ENCODE measurements around the gene ING3. TPM values are rescaled to one million over a fixed set of nuclear protein-coding genes. Genes with fewer than 3 reads are reported as not detected.
A peak's percentile ranks its signal among the peaks of the same experiment; 100 is the strongest.

ING3 gene
- total and polyA plus RNA-seq, 9 of the 15 experiments (the other 6 are each of a cell fraction or from before 2014, with no cell fraction given): 22.8 to 233 (median 50.4) TPM

DNA sequence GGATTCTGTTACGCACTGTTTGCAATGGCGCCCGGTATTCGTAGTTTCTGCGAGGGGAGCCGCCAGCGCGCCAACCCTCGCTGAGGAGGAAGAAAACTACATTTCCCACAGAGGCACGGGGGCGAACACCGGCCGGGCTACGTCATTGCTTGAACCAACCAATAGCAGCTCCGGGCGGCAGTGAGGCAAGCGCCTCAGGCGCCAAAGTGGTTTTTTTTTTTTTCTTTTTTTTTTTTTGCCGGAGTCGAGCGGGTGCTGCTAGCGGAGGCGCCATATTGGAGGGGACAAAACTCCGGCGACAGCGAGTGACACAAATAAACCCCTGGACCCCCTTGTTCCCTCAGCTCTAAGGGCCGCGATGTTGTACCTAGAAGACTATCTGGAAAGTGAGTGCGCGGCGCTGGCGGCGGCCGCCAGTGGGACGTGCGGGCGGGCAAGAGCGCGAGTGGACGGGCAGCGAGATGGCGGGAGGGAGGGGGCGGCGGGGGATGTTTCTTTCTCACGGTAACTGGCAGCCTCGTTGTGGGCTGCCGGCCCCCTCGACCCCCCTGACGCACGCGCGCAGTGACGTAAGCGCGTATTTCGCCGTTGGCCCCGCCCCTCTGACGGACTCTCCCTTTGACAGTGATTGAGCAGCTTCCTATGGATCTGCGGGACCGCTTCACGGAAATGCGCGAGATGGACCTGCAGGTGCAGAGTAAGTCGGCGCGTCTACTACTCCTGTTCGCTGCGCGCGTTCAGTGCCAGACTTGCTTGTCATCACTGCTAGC lies at the start of gene ING3 (continued):
- TF ChIP-seq, protein P1, sequence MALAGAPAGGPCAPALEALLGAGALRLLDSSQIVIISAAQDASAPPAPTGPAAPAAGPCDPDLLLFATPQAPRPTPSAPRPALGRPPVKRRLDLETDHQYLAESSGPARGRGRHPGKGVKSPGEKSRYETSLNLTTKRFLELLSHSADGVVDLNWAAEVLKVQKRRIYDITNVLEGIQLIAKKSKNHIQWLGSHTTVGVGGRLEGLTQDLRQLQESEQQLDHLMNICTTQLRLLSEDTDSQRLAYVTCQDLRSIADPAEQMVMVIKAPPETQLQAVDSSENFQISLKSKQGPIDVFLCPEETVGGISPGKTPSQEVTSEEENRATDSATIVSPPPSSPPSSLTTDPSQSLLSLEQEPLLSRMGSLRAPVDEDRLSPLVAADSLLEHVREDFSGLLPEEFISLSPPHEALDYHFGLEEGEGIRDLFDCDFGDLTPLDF (CRISPR knock-in tag; IDR thresholded peaks at IDR 0.05): peak; percentile 96
- TF ChIP-seq, protein P2, sequence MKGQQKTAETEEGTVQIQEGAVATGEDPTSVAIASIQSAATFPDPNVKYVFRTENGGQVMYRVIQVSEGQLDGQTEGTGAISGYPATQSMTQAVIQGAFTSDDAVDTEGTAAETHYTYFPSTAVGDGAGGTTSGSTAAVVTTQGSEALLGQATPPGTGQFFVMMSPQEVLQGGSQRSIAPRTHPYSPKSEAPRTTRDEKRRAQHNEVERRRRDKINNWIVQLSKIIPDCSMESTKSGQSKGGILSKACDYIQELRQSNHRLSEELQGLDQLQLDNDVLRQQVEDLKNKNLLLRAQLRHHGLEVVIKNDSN (CRISPR knock-in tag; IDR thresholded peaks at IDR 0.05): peak; percentile 66
- no peak for TF ChIP-seq ZNF174 (CRISPR knock-in tag; IDR thresholded peaks at IDR 0.05)
- no peak for TF ChIP-seq ZC3H4 (CRISPR knock-in tag; IDR thresholded peaks at IDR 0.05; ENCODE audit: borderline replicate concordance)
- TF ChIP-seq, protein P3, sequence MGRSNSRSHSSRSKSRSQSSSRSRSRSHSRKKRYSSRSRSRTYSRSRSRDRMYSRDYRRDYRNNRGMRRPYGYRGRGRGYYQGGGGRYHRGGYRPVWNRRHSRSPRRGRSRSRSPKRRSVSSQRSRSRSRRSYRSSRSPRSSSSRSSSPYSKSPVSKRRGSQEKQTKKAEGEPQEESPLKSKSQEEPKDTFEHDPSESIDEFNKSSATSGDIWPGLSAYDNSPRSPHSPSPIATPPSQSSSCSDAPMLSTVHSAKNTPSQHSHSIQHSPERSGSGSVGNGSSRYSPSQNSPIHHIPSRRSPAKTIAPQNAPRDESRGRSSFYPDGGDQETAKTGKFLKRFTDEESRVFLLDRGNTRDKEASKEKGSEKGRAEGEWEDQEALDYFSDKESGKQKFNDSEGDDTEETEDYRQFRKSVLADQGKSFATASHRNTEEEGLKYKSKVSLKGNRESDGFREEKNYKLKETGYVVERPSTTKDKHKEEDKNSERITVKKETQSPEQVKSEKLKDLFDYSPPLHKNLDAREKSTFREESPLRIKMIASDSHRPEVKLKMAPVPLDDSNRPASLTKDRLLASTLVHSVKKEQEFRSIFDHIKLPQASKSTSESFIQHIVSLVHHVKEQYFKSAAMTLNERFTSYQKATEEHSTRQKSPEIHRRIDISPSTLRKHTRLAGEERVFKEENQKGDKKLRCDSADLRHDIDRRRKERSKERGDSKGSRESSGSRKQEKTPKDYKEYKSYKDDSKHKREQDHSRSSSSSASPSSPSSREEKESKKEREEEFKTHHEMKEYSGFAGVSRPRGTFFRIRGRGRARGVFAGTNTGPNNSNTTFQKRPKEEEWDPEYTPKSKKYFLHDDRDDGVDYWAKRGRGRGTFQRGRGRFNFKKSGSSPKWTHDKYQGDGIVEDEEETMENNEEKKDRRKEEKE (IDR thresholded peaks at IDR 0.05; ENCODE audit: borderline replicate concordance in 1 of 2, control insufficient read depth in 1 of 2, low read depth in 2 of 2, low read length in 1 of 2): peak in 1 of 2 experiments; percentile 76; a peak in 1 of 4 replicates
- TF ChIP-seq, protein P4, sequence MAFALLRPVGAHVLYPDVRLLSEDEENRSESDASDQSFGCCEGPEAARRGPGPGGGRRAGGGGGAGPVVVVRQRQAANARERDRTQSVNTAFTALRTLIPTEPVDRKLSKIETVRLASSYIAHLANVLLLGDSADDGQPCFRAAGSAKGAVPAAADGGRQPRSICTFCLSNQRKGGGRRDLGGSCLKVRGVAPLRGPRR (CRISPR knock-in tag; IDR thresholded peaks at IDR 0.05): no peak
- TF ChIP-seq, protein P5, sequence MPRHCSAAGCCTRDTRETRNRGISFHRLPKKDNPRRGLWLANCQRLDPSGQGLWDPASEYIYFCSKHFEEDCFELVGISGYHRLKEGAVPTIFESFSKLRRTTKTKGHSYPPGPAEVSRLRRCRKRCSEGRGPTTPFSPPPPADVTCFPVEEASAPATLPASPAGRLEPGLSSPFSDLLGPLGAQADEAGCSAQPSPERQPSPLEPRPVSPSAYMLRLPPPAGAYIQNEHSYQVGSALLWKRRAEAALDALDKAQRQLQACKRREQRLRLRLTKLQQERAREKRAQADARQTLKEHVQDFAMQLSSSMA (CRISPR knock-in tag; IDR thresholded peaks at IDR 0.05): no peak
- TF ChIP-seq HMG20A (CRISPR knock-in tag; conservative IDR thresholded peaks at IDR 0.05): no peak
- TF ChIP-seq DACH1 (IDR thresholded peaks at IDR 0.05; ENCODE audit: partially characterized antibody): no peak
- no peak; the same call in 1 of the 2 replicates for TF ChIP-seq KLF16 (IDR thresholded peaks at IDR 0.05)
- 0 out of 2 replicates have a peak, but pooled peaks have one; percentile 77 for TF ChIP-seq RBM14 (IDR thresholded peaks at IDR 0.05; ENCODE audit: borderline replicate concordance, insufficient read depth, low read depth, low read length)
- peak; percentile 67 to 97 for TF ChIP-seq FOXK2 (conservative IDR thresholded peaks at IDR 0.05 in 1 of 2, IDR thresholded peaks at IDR 0.05 in 1 of 2; ENCODE audit: low read depth in 2 of 2)
- TF ChIP-seq SRSF1 (IDR thresholded peaks at IDR 0.05; ENCODE audit: low read depth, low read length): 0 out of 2 replicates have a peak, but pooled peaks have one; percentile 28
- peak; percentile 58; the same call in 1 of the 2 replicates for TF ChIP-seq ZNF431 (CRISPR knock-in tag; IDR thresholded peaks at IDR 0.05)
- no peak for TF ChIP-seq TAF15 (IDR thresholded peaks at IDR 0.05; ENCODE audit: low read depth, low read length)
- TF ChIP-seq ZNF124 (CRISPR knock-in tag; IDR thresholded peaks at IDR 0.05): no peak
- TF ChIP-seq, protein P6, sequence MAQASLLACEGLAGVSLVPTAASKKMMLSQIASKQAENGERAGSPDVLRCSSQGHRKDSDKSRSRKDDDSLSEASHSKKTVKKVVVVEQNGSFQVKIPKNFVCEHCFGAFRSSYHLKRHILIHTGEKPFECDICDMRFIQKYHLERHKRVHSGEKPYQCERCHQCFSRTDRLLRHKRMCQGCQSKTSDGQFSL (CRISPR knock-in tag; IDR thresholded peaks at IDR 0.05): no peak
- TF ChIP-seq, protein P6 (tag; IDR thresholded peaks at IDR 0.05): no peak; a peak in 1 of 4 replicates
- TF ChIP-seq STAG1 (CRISPR knock-in tag; IDR thresholded peaks at IDR 0.05; ENCODE audit: borderline replicate concordance): no peak
- peak; percentile 66 for TF ChIP-seq GTF2F1 (IDR thresholded peaks at IDR 0.05; ENCODE audit: low read depth, low read length)
